NCI-H524 treated with DMSO at 0.1 percent for 48 hours (cell line): ENCODE measurements around the gene ITPR2.
"Not testable (repeated sequence)": the region's sequence is repeated elsewhere in the genome, so short reads cannot be mapped to it uniquely, and the experiment has no call there.

Experiments used
- DNase-seq: peaks from one replicate; lab custom pipeline; 2025; lab: John Stamatoyannopoulos, UW

ITPR2 gene

DNA sequence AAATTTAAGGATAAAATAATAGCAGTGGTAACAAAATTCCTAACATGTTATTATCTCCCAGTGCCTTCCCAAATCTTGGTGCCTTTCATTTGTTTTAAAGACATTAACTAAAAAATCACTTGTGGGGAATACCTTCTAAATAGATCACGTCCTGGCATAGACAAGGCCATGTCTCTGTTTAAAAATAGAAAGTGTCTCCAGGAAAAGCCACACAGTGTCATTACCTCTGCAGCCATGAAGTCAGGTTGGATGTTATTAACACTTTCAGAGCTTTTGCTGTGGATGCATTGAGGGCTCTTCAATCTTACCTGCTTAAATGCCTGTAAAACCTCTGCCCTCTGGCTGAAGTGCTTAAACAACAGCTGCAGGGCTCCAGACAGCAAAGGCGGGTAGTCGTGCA lies 211.1 kb downstream of the ITPR2 start:
- DNase-seq, result peak; percentile 60

DNA sequence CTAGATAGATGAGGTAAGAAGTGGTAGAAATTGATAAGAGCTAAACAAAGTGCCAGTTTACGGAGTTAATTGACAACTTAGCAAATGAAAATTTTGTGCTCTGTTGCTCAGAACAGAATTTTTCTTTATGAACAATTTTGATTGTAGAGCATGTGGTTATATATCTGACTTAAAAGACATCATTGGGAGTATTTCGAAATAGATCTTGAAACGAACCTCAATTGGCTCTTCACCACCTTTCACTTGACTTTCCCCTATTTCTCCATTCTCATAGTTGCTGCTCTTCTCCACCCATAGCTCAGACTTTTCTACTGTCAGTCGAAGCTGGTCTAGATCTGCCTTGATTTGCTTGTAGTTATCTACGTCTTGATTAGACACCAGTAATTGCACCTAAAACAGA lies 212.1 kb downstream of the ITPR2 start:
- no peak for DNase-seq

DNA sequence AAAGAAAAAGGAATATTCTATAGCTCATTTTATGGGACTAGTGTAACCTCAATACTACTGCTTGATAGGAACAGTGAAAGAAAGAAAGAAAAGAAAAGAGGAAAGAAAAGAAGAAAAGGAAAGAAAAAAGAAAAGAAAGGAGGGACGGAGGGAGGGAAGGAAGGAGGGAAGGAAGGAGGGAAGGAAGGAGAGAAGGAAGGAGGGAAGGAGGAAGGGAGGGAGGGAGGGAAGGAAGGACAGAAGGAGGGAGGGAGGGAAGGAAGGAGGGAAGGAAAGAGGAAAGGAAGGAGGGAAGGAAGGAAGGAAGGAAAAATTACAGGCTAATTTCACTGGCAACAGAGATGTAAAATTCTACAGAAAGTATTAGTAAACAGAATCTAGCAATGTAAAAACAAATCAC lies 215.5 kb downstream of the ITPR2 start:
- DNase-seq, result no peak

DNA sequence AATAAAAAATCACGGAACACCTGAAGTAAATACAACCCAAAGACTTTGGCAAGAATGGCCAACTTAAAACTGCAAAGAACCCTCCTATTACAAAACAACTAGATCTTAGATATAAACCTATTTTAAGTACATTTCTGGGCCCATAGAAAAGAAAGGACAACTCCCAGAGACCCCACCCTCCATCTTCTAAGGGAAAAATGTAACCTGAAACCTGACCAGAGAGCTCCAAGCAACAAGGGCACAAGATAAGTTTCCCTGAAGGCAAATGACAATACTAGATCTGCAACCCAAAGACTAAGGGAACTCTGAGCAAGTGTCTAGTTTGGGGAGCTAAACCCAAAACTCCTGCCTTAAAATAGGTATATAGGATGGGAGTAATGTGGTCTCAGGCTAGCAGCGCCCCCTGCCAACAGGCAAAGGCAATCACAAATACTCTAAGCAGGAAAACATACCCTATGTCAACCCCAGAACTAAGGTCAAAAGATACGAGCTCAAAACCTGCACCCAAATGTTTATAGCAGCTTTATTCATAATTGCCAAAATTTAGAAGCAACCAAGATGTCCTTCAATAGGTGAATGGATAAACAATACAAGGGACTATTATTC lies 218.9 kb downstream of the ITPR2 start:
- DNase-seq, result no peak

DNA sequence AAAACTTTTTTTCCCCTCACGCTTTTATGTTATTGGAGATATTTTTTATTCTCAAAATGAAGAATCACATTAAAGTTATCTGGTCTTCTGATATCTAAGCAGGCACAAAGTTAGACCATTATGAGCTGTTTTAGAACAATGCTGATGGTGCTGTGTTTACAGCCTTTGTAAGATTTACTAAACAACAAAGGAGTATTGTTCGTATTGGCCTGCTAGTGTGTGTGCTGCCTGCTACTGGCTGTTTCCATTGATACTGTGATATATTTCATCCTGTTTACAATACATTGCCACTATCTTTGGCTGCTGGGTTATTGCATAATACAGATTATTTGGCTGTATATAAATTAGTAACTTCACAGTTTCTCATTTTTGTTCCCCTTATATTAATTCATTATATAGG lies 220.8 kb downstream of the ITPR2 start:
- no peak for DNase-seq

DNA sequence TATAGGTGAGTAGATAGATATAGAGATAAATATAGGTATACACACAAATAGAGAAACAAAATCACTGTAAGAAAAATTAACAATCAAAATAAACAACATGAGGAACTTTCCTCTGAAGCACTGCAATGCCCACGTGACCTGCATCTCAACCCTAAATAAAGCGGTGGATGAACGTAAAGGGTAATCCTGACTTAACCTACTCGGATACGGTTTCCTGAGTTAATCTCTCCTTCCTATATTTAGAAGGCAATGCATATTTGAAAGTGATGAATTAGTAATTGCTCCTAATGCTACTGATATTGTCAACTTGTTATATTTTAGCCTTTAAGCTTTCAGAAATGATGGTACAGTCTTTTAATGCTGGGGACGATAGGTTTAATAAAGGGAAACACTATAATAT lies 221.4 kb downstream of the ITPR2 start:
- no peak for DNase-seq

DNA sequence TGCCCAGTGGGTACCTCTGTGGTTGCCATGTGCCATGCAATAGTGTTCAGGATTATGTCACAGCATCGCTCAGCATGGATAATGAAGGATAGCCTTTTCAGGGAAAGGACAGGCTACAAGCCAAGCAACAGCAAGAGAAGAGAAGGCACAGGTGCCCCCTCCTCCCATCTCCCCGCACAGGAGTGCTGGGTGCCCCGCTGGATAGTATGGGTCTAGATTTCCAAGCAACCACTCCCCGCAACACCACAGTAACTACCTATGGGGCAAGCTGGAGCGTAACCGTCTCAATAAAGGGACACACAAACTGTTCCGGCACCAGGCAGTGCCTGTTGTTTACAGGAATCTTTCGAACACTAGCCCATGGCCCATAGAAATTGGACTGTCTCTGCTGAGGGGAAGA lies 222.2 kb downstream of the ITPR2 start:
- DNase-seq, result no peak

DNA sequence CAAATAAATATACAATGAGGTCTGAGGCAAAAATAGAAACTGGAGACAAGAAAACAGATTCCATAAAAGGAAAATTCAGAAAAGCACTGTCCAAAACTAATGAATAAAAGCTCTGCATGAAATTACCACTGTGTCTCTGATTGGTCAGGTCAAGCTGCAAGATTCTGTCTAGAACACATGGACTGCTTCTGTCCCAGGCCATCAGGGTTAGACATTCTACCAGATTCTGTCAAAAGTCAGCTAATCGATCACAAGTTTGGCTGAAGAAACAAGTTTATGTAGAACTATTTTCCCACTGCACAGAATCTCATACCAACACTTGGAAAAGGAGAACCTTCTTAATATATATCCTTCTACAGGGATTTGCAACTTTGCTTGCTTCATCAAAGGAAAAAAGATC lies 223.0 kb downstream of the ITPR2 start:
- no peak for DNase-seq

DNA sequence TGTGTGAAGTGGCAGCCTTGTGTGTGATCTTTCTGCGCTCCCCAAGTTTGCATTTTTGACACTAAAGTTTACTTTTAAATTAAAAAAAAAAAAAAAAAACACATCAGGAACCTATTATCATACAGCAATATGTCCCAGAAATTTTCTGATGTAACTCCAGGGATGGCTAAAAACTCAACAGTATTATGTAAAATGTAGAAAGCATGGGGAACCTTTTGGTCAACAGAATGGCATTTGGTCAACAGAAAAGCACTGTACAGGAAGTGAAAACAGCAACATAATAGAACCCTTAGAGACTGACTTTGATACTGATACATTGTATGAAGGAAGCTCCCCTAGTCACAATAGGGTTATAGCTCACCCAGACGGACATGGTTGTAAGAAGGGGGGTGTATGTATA lies 224.3 kb downstream of the ITPR2 start:
- DNase-seq, result no peak

DNA sequence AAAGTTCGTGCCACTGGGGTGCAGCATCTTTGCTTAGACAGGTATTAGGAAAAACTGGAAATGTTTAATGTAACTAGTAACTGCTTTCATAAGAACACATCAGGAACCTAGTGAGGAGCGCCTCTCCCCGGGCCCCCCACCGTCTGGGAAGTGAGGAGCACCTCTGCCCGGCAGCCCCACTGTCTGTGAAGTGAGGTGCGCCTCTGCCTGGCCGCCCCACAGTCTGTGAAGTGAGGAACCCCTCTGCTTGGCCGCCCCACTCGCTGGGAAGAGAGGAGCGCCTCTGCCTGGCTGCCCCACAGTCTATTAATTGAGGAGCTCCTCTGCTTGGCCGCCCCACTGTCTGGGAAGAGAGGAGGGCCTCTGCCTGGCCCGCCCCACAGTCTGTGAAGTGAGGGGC lies 224.7 kb downstream of the ITPR2 start:
- DNase-seq, result no peak

DNA sequence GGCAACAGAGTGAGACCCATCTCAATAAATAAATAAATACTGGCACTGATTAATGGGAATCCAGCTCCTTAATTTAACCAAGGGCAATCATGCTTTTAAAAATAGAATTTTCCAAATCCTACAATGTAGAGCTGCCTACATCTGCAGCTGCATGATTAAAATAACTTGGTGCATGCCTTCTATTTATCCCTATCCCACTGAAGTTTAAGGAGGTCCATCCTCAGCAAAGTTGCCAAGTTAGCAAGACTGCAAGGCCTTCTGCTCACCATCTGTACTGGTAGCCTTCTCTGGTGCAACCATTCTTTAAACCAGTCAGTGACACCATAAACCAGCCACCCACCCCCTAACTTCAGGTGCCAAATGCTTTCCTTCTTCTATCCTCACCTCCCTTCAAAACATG lies 226.1 kb downstream of the ITPR2 start:
- DNase-seq, result no peak

DNA sequence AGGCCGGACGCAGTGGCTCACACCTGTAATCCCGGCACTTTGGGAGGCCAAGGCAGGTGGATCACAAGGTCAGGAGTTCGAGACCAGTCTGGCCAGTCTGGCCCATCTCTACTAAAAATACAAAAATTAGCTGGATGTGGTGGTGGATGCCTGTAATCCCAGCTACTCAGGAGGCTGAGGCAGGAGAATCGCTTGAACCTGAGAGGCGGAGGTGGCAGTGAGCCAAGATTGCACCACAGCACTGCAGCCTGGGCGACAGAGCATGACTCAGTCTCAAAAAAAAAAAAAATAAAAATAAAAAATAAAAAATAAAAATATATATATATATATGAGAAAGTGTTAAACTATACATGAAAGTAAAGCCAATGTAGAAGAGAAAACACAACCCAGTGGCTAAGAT lies 228.2 kb downstream of the ITPR2 start:
- DNase-seq, result not testable (repeated sequence)

DNA sequence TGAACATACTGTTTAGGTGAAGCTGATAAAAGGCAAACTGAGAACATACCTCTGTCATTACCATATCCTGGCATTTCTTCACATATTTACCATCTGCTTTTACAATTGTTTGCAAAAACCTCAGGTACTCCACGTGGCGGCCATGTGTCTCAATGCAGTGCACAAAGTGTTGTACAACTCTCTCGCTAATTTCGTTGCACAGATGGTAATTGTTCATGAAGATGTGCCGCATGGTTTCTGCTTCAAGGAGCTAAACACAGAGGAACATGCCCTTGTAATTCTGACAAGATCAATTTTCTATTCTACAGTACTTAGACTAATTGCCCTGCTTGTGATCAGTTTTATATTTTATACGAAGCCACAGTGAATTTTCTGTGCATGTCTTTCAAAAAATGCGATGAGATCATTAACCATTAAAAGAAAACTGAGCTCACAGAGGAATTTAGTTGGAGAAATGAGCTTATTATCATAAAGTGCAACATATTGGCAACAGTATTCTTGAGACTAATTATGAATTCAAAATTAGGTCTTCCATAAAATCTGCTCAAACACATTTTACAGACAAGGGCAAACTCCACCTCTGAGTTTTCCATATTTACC lies 233.8 kb downstream of the ITPR2 start:
- peak; percentile 83 for DNase-seq

DNA sequence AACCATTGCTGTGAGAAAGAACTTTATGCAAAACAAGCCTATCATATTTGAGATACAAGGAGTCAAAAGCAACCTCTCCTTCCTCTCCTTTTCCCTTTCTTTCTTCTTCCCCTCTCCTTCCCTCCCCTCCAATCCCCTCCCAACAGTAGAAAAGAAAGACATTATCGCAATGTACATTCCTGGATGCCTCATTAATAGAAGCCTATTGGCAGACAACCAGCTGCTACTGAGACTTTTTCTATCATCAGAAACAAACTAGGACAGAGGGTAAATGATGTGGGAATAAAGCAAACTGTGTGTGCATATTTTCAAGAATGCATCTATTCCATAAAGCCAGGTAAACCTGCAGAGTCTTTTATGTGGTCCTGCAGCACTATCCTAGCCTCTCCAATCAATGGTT lies 237.2 kb downstream of the ITPR2 start:
- no peak for DNase-seq

DNA sequence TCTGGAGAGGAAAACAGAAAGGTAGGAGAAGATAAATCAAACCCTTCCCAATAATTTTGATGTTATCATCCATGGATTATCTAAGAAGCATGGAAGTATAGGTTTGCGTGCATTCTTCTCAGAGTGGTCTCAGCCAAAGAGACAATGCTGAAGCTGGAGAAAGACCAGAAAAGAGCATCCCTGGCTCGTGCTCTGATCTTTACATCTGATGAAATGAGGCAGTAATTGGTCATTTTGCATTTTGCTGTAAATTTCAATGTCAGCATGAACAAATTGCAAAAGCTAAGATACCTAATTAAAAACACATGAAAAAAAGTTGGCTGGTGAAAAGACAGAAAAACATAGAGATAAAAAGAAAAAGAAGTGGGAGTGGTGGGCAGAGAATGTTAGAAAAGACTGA lies 252.4 kb downstream of the ITPR2 start:
- DNase-seq, result no peak

DNA sequence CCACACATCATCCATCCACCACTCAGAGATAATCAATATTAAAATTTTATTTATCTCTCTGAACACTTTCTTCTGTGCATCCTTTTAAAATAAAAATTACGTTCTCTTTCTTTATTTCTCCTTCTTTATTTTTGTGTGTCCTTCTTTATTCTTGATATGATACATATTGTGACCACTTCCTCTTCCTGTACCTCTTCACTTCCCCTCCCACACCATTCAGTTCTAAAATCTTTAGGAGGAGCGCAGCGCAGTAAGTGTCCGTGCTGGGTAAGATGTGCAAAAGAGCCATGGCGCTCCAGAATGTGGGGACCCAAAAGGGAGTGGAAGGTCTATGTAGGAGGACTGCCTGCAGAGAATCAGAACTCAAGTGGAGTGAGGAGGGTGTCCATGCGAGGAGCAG lies 256.7 kb downstream of the ITPR2 start:
- DNase-seq, result no peak

DNA sequence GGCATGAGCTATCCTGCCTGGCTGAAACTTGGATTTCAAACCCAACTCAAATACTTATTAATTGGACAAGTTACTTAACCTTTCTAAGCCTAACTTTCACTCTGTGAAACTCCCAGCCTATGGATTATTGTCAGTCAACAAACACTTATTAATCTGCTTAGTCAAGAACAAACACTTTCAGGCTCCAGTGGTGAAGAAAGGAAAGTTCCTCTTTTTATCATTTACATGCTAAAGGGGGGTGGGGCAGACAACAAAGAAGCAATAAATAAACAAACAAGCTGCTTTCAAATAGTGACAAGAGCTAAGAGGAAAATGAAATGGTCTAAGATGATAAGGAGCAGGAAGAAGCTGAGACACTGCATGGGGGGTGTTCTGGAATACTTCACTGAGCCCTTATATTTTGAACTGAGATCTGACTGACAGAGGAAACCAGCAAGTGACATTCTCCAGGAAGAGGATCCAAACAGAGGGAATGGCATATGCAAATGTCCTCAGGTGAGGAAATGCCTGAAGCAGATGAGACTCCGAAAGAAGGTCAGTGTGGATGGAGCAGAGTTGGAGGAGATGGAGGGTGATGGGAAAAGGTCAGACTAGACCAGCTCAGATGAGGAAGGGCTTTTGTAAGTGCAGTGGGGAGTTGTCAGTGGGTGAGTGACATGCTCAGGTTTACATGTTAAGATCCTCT lies 259.6 kb downstream of the ITPR2 start:
- DNase-seq, result no peak

DNA sequence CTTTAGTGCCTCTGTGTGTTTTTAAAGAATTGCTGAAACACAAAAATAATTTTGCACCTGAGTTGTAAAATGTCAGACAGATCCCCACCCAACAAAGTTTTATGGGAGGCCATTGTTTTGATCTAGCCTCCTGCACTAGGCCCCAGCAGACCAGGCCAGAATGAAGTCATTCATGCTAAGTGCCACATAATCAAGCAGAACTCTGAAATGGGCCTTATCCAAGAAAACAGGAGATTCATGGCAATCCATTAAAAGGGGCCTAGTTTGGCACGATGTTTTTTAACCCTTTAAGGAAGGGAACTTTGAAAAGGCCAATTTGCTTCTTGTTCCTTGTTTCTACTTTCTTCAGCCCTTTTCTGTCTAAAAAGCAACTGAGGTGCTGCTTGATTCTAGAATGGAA lies 260.9 kb downstream of the ITPR2 start:
- DNase-seq, result no peak

DNA sequence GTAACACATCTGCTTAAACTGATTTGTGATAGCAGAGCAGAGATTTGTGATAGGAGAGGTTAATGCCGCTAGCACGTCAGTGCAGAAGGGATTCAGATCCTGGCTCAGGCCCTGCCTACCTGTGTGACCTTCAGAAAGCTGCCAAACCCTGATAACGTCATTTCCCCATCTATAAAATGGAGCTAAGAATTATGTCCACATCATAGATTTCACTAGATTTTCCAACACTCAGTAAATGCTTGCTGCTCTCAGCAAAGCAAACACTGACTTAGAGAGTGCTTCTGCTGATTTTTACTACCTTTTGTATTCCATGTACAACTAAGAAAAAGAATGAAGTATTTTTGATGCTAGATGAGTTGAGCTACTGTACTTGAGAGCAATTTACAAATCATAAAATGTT lies 261.4 kb downstream of the ITPR2 start:
- no peak for DNase-seq

DNA sequence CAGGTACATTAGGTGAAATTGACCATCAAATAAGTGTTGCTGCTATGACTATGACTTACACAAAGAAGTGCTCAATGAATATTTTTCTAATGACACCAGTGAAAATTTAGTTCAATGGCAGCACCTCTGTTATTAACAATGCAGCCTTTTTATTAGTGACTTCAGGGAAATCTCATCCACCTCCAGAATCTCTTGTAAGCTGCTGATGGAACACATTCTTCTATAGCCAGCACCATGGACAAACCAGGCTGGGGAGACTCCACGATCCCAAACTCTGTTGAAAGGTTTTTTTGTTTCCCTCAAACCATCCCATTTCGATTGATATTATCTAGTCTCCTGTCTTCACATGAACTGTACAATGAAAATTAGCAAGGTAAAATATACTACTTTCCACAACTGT lies 265.9 kb downstream of the ITPR2 start:
- DNase-seq, result no peak

DNA sequence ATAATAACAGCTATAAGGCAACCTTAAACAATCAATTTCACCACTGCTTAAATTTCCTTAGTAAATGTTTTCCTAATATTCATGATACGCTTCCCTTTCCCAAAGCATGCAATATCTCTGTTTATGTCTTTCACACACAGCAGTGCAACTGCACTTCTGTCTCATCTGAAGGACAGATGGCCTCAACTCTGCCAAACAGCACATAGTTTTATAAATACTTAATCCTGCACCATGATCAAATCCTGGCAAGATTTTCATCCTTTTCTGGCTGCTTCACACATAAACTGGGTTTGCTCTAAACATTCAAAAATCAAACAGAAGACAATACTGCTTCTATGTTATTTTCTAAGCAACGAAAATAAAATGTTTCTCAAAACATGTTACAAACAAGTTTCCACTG lies 266.3 kb downstream of the ITPR2 start:
- DNase-seq, result peak; percentile 35

DNA sequence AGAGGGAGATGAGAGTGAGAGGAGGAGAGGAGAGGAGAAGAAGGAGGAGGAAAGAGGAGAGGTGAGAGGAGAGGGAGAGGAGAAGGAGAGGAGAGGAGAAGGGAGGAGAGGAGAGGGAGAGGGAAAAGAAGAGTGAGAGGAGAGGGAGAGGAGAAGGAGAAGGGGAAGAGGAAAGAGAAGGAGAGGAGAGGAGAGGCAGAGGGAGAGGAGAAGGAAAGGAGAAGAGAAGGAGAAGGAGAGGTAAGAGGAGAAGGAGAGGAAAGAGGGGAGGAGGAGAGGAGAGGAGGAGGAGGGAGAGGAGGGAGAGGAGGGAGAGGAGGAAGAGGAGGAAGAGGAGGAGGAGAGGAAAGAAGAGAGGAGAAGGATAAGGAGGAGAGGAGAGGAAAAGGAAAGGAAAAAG lies 266.8 kb downstream of the ITPR2 start:
- no peak for DNase-seq

DNA sequence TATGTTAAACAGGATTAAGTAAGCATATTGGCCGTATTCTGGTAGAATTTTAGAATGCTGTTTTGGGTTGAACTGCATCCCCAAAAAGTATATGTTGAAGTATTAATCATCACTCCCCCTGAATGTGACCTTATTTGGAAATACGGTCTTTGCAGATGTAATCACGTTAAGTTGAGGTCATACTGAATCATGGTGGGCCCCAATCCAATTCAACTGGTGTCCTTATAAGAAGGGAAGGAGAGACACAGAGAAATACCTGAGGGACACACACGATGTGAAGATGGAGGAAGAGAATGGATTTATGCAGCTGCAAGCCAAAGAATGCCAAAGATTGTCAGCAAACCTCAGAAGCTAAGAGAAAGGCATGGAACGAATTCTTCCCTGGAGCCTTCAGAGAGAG lies 268.6 kb downstream of the ITPR2 start:
- no peak for DNase-seq

DNA sequence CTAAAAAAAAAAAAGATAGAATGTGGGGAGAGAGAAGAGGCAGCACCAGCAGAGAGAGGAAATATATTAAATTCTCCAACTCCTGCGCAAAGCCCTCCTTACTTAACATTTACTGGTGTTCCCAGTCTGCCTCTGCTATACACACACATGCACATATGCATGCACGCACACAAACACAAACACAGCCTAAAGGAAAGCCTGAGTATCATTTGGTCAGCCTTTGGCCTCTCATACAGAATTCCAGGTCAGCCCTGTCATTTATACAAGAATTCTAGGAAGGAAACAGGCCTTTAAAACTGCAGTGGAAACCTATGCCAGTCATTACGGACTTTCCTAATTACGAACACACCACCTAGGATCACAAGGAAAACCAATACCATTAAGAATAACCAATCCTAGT lies 269.4 kb downstream of the ITPR2 start:
- no peak for DNase-seq
